Measurements from ENCODE around the gene KLHL21.

The KLHL21 gene

DNA sequence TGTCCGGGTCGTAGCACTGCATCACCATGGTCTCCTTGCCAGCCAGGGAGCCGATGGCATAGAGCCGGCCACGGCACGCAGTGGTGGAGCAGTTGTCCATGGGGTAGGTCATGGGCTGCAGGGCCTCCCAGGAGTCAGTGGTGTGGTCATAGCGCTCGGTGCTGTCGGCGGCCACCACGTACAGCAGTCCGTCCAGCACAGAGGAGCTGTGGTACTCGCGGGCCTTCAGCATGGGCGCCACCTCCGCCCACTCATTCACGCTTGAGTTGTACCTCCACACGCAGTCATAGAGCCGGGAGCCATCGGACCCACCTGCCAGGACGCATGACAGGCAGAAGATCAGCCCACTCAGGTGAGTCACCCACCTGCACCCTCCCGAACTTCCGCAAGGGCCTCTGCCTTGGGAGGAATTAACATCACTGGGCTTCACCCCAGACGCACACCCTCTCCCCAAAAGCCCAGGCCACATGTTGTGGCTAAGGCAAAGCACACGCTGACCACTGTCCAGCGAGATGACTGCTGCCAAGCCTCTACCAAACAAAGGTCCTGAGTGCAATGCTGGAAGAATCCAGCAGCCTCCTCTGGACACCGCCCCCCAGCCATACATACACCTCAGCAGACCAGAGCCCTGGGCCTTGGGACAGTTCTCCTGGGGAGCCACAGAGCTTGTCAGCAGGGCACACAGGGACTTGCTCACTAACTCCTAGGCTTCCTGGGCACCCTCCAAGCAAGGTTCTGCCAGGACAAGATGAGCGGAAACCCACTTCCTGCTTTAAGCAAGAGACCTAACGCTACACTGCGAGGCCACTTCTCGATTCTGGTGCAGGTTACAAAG is 3.3 kb downstream of the KLHL21 start:
- DNase-seq, result peak; percentile 61 to 63

DNA sequence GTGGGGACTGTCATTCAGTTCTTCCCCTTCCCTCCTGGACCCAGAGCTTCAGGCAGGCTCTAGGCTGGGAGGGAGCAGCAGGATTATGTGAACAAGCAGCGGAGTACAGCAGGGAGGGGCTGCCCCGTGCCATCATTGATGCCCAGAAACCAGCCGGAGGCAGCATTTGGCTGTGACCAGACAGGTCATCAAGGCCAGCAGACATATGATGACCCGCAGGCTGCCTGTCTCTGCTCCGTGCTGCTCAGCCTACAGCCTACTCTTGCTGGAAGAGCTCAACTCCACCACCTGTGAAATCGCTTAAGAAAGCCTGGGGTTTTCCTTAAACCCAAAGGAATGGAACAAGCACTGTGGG is 4.9 kb downstream of the KLHL21 start:
- DNase-seq, result no peak

DNA sequence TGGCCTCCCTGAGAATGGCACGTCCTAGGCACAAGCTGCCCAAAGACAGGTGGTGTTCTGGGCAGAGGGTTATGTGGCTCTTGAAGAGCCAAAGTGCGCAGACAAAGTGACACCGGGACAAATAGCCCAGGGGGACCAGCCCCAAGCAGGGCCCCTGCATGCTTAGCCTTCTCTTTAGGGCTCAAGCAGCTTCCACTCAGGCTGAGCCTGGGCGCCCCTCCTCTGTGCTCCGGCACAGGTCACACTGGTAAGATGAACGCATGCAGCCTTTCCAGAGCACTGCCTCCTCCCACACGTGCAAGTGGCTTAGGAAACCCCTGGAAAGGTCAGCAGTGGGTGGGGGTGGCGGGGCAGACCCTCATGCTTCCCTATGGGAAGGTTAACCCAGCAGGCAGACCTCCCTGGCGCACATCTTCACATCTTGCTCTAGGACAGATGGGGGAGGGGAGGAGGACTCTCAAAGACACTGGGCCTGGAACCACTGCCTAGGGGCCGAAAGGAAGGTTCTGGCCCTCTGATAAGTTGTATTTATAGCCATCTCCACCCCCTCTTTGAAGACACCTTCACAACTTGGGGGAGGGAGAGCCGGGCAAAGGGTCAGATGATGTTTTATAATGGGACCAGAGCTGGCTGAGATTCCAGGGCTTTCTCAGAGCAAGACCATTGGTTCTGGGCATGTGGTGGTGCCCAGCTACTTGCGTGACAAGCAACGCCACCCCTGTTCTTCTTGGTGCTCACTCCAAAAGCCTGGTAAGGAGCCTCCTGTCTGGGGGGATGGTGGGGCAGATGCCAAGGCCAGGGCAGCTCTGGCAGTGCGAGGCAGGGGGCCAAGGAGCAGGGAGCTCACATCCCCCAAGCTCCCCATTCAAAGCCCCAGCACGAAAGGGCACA is 5.5 kb downstream of the KLHL21 start:
- no peak for DNase-seq

DNA sequence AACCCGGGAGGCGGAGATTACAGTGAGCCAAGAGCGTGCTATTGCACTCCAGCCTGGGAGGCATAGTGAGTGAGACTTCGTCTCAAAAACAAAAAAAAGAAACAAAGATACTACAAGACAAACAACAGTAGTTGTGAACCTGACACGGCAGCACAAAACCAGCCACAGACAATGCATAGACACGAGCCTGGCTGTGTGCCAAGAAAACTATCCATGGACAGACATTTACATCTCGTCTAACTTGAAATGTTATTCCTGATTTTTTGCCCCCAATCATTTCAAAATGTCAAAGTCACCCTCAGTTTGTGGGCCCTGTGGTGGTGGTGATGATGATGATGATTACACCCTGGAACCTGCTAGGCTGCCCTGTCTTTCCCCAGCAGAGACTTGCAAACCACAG is 6.3 kb downstream of the KLHL21 start:
- no peak for DNase-seq

DNA sequence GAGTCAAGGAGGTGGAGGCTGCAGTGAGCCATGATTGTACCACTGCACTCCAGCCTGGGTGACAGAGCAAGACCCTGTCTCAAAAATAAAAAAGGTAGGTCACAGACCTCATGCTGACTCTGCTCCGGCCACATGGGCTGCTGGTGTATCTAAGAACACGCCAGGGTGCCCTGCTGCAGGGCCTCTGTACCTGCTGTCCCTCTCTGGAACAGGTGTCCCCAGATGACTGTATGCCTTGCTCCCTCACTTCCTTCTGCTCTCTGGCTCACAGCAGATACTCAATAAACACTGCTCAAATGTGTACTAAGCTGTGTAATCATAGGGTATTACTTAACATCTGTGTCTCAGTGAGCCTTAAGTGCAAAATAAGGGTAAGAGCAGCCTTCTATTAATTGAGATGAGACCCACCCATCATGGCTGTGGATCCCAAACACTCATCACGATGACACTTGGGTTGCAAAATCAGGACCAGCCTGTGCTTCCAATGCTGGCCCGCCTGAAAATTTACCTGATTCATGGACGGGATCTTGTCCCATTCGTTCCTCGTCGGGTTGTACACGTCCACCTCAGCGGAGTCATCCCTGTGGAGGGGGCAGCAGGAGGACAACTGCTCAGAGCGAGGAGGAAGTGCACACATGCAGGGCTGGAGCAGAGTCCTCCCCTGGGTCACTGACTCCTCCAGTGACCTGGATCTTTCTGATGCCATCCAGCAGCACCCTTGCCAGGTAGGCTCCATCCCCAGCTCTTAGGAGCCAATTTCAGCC is 7.5 kb downstream of the KLHL21 start:
- DNase-seq, result no peak

DNA sequence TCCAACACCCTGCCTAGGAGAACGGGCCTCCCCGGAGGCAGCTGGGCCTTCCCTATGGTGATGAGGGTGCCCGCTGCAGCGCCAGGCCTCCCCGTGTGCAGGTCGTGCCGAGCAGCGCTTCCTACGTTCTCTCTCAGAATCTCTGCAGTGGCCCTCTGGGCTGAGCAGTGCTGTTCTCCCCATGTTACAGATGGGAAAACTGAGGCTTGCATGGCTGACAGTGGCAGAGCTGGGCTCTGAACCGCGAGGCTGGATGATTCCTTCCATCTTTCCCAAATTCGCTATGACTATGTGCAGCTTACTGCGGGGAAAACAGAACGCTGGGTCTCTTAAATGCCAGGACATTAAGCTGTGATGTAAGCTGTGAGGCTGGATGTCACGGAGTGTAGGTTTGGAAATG is 8.9 kb downstream of the KLHL21 start:
- no peak for DNase-seq

DNA sequence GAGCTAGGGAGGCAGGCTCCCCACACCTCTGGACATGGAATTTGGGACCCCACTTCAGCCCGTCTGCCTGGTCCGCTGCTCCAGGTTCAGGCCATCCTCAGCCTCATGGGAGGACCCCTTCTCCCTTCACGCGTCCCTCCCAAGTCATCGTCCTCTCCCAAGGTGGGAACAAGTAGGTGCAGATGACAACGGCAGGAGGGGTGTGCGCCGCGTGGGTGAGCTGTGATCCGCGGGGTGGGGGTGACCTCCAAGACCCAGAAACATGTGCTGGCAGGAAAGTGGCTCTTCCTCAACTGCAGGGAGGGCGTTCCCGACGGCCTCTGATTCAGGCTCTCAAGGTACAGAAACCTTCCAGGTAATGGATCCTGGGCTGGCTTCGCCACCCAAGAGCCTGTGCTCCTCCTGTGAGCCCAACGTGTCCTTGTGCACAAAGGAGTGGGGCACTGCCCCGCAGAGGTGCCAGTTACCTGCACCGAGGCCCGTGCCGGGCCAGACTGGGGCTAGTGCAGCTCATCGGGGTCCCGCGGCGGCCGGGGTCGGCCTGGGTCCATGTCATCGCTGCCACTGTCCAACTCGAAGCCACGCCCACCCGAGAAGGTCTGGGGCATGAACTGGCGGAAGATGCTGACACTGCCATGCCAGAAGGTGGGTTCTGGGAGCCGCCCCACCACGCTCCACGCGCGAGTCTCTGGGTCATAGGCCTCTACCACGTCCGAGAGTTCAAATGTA is 9.6 kb downstream of the KLHL21 start:
- DNase-seq, result no peak

DNA sequence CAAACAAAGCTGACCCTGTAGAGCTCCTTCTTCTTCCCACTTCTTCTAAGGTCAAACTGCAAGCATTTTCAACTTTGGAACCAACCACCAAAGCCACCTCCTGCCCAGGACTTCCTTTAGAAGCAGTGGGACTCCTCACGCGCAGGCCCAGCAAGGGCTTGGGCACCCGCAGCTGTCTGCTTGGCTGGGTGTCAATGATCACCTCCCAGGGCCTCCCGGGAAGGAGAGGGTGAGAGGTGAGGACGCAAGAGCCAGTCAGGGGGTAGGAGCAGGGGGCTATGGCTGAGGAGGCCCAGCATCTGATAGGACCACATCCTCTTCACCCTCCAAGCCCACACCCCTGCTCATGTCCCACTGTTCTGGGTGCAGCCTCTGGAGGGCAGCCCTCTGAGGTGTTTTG is 10.2 kb downstream of the KLHL21 start:
- DNase-seq, result no peak

DNA sequence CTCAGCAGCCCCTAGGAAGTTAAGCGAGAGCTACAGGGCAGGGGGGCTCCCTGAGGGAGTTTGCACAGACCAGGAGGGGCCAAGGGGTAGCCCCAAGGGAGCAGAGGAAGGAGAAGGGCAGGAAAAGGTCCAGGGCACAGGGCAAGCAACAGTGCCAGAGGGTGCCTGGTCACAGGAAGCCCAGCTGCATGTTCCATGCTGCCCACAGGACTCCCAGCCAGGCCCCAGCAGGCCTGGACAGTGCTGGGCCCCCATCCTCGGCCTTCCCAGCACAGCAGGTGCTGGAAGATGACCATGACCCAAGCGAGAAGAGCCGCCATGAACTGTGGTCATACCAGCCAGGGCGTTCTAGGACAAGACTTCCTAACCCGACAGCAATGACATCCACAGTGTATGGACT is 11.0 kb downstream of the KLHL21 start:
- DNase-seq, result no peak

DNA sequence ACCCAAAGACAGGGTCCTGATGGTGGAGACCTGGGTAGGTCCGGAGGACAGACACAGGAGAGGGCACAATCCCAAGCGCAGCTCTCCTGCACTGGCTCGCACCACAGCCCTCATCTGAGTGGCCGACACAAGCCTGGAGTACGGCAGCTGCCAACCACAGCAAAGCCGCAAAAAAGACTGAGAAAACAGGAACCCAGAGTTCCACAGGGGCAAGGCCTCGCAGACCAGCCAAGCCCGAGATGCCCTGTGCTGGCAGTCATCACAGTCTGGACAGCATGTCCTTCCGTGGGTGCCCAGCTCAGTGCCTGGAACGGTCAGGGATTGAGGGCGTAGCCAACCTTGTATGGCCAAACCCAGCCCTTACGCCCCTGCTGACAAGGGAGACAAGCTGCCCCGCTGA is 11.4 kb downstream of the KLHL21 start:
- no peak for DNase-seq

DNA sequence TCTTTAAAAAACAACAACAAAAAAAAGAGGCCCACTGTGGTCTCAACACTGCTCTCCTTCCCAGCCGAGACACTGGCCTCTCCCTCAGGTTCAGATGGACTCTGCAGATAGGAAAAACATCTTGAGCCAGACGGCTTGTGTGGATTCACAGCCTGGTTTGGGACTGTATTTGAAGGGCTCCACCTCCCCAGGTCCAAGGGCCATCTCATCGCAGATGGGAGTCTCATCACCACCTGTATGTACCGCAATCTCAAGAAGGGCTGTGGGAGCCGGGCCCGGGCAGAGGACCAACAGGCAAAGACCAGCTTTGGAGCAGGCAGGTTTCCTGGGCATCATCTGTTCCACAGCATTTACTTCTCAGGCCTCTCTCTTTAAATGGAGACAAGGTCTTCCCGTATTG is 12.6 kb downstream of the KLHL21 start:
- DNase-seq, result no peak

DNA sequence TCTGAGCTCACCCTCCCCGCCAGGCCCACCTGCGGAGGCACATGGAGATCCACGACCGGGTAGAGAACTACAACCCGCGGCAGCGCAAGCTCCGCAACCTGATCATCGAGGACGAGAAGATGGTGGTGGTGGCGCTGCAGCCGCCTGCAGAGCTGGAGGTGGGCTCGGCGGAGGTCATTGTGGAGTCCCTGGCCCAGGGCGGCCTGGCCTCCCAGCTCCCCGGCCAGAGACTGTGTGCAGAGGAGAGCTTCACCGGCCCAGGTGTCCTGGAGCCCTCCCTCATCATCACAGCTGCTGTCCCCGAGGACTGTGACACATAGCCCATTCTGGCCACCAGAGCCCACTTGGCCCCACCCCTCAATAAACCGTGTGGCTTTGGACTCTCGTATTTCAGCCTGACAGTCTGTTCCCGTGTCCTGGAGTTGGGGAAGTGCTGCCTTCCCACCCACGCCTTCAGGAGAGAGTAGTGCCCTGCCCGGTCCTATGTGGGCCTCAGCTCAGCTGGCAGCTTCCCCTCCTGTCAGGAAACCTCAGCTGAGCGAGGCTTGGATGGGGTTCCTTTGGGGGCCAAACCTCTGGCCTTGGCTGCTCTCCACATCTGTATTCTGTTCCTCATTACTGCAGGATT is 13.7 kb downstream of the KLHL21 start:
- DNase-seq, result no peak

DNA sequence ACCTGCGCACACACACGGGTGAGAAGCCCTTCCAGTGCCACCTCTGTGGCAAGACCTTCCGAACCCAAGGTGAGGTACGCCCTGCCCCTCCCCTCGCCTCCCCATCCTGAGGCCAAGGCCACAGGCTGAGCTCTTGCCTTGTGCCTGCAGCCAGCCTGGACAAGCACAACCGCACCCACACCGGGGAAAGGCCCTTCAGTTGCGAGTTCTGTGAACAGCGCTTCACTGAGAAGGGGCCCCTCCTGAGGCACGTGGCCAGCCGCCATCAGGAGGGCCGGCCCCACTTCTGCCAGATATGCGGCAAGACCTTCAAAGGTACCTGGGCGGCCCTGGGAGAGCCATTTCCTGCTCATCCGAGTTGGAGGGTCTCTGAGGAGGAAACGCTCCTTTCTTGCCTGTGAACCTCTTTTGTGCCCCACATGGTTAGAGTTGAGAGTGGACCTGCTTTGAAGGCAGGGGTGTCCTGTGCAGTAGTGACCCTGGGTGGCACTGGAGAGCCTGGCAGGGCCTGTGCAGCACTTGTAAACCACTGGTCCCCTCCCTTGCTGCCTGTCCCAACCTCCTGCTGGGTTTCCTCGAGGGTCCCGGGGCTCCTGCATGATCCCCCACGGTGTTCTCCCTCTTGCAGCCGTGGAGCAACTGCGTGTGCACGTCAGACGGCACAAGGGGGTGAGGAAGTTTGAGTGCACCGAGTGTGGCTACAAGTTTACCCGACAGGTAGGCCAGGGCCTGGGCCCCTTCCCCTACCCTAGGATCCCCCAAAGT is 14.4 kb downstream of the KLHL21 start:
- DNase-seq, result no peak

DNA sequence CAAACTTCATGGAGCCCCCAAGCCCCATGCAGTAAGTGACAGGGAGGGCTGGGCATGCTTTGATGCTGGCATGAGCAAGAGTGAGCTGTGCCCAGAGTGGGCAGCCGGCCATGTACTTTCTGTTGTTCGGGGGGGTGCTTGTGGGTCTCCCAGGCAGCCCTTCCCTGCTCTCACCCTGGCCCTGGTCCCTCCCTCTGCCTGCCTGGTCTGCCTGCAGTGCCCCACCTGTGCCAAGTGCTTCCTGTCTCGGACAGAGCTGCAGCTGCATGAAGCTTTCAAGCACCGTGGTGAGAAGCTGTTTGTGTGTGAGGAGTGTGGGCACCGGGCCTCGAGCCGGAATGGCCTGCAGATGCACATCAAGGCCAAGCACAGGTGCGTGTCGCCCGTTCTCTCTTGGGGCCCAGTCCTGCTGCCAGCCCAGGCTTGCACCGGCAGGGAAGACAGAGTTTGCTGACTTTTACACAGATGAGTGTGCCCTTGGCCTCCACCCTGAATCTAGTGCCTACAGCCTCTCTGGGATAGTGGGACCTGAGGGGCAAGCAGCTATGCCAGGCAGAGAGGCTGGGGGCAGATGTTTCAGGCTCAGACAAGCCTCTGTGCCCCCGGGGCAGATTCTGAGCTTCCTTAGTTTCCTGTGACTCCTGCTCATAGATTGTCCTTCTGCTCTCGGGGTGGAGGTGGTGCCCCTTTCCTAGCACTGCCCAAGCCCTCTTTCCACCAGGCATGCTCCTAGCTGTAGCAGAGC is 15.2 kb downstream of the KLHL21 start:
- DNase-seq, result no peak

DNA sequence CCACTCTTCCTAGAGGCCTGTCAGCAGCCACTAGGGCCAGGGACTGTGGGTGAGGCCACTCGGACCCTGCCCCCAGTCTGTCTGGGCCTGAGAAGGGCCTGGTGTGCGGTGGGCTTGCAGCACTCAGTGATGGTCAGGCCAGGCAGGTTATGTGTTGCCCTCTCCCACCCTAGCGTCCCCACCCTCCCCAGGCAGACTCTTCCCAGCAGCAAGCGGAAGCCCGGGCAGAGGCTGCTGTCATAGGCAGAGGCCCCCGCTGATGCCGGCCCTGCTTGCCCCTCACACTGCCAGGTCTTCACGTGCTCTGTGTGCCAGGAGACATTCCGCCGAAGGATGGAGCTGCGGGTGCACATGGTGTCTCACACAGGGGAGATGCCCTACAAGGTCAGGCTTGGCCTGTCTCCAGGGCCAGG is 16.3 kb downstream of the KLHL21 start:
- DNase-seq, result no peak

DNA sequence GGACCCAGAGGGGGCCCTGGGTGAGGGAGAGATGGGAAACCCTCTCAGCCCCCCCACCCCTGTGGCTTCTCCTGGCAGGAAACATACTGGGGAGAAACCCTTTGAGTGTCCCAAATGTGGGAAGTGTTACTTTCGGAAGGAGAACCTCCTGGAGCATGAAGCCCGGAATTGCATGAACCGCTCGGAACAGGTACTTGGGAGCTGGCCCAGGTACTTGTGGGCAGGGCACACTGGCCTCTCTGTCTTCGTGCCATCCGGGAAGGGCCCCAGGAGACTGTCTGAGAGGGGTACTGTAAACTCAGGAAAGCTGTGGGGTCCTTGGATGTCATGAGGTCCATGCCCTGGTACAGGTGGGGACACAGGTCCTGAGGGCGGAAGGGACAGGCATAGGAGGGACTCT is 16.8 kb downstream of the KLHL21 start:
- no peak for DNase-seq

DNA sequence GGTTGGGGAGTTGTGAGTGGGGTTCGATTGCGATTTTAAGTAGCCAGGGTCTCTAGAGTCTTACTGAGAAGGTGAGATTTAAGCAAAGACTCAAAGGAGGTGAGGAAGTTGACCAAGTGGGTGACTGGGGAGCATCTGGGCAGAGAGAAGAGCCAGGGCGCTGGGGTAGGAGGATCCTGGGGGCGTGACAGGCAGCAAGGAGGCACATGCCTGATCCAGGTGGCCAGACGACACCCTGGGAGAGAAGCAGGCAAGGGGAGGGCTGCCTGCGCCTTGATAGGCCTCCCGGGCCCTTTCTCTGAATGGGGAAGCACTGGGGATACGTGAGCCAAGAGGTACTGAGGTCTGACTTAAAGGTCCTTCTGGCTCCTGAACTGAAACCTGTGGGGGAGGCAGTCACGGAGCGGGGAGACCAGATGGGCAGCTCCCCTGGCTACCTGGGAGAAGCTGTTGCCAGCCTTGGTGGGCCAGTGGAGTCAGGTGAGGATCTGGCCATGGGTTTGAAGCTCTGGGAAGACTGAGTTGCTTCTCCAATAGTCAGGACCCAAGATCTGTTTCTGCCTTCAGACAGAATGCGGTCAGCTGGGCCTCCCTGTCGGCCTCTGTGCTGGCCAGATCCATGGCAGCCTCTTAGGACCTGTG is 17.5 kb downstream of the KLHL21 start:
- no peak for DNase-seq

DNA sequence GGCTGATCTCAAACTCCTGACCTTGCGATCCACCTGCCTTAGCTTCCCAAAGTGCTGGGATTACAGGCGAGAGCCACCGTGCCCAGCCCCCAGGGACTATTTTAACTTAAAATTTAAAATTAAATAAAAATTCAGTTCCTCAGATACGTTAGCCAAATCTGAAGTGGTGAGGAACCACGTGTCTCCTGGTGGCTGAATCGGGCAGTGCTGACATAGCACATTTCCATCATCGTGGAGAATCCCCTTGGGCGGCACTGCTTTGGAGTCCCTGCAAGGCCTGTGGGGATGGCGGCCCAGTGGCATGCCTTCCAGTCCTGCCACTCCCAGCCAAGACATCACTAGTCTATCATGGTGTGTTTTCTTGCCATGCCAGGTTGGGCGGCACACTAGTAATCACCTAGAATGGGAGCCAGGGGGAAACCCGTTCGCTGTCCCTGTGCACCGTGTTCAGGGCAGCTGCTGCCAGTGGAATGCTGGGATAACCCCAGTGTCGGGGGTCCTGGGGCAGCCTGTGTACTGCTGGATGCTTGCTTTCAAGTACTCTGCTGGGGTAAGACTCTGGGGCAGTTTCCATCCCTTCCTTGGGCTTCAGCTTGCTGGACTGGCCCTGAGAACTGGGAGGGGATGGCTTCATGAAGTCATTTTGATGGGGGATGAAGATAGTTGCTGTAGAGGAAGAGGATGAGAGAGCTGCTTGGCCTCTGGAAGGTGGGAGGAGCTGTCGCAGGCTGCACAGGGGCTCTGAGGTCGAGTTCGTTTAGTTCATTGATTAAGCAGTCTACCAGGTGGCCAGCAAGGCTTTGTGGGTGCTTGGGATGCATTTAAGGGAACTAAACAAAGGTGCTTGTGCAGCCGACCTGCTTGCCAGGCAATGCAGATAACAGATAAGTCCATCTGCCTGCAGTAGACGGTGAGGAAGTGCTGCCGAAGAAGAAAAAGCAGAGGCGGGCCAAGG is 18.3 kb downstream of the KLHL21 start:
- no peak for DNase-seq

DNA sequence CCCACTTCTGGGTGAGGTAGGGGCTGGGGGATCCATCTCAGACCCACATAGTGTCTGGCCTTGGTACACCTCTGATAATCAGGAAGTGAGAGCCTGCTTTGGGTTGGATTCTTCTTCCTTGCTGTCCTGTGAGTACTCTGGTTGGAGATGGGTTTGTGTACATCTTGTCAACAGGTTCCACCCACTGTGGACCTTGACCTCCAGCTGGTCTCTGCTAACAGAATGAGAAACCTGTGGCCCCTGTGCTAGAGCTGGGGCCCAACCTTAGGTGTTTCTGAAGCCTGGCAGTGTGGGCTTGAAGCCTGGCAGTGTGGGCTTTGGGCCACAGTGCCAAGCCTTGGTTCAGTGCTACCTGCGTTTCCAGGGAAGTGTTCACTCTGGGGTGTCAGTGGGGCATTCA is 20.3 kb downstream of the KLHL21 start:
- DNase-seq, result no peak

All from stimulated activated CD4-positive, alpha-beta T cell treated with anti-CD3 and anti-CD28 coated beads, Interleukin-2, amount 100 ng/mL, for 24 hours (primary cell).